Fibroblast of peridontal ligament (primary cell): ENCODE measurements around the gene PLCXD3.
A peak's percentile ranks its signal among the peaks of the same experiment; 100 is the strongest.

Experiments used
- DNase-seq: peaks from one replicate; pipeline ENCODE4 v3.0.0-alpha.2; 2010; ENCODE audit errors: extremely low read depth

PLCXD3 gene, protein sequence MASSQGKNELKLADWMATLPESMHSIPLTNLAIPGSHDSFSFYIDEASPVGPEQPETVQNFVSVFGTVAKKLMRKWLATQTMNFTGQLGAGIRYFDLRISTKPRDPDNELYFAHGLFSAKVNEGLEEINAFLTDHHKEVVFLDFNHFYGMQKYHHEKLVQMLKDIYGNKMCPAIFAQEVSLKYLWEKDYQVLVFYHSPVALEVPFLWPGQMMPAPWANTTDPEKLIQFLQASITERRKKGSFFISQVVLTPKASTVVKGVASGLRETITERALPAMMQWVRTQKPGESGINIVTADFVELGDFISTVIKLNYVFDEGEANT

DNA sequence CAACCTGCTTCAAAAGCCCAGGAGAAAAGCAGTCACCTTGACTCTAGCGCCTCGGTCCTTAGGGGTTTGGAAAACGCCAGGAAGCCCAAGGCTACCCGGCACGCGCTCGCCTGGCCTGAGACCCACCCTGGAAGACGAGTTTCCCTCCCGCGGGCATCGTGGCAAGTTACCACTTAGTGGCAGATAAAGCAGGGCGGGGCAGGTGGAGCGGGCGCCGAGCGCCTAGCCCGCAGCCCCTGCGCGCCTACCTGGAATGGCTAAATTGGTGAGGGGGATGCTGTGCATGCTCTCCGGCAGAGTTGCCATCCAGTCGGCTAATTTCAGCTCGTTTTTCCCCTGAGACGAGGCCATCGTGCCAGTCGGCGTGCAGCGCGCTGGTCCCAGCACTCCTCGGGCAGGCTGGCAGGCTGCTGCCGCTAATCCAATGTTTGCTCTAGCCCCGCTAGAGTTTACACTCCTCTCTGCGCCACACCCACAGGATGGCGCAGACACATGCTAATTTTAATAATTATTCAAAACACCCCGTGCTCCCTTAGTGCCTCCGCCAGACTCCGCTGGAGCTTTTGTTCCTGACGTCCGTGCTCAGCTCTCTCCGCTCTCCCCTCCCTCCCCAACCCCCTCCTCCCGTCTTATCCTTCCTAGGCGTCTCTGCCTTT is at the start of gene PLCXD3:
PLCXD3 (minus strand) TSS at position 426 of the 656 bp plus-strand sequence; CDS start at position 351, 75 bp downstream.
- no peak for DNase-seq

DNA sequence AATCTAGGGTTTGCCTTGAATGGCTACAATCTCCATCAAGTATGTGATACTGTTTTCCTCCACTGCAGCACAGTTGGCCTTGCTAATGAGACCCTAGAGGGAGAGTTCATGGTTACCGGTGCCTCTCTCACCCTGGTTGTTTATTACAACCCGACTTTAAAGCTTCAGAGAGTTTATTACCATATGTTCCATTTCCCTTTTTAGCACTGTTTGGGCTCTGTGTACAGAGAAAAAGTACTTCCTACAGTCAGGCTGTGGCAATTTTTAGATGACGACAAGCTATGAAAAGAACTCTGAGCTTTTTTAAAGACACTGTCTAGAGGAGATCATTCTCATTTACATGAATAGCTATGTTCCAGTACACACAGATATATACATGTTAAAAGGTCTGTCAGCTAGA is 48.8 kb upstream of the PLCXD3 start:
- no peak for DNase-seq

DNA sequence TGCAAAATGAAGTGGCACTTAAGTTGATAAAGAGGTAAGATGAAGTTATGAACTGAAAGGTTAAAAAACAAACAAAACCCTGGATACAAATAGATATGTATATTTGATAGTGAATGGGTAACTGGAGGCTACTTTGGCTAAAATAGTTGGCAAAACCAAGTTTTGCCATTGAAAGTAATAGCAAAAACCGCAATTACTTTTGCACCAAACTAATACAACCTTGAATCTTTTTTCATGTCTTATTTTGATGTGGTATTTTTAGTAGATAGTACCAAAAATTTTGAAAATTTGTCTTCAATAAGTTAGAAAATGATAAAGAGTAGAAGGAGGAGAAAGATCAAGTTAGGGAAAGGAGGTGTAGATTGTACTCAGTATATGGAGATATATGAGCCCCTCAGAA is 47.9 kb upstream of the PLCXD3 start:
- DNase-seq = no peak

DNA sequence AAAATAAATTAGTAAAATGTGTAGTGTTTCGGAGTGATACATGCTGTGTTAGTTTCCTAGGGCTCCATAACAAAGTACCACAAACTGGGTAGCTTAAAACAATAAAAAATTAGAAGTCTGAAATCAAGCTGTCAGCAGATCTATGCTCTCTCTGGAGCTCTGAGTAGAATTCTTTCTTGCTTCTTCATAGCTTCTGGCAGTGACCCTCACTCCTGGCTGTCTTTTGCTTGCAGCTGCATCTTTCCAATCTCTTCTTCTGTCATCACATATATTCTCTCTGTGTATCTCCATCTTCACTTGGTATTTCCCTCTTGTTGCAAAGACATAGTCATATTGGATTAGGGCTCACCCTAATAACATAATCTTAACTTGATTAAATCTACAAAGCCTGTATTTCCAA is 37.6 kb upstream of the PLCXD3 start:
- no peak for DNase-seq

DNA sequence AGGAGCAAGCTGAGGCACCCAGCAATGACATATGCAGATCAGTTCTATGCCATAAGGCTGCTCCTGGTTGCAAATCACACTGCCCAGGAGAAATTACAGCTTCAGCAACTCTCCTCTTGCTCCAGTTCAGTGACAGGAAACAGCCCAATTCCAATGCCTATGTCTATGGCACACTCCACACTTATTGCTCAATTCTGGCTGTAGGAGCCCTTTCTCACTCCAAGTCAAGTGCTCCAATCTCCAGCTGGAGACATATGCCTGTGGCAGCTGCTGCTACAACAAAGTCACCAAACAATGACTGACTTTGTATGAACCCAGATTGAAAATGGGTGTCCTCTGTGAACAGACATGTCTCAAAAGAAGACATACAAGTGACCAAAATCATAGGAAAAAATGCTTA is 31.8 kb upstream of the PLCXD3 start:
- DNase-seq = no peak

DNA sequence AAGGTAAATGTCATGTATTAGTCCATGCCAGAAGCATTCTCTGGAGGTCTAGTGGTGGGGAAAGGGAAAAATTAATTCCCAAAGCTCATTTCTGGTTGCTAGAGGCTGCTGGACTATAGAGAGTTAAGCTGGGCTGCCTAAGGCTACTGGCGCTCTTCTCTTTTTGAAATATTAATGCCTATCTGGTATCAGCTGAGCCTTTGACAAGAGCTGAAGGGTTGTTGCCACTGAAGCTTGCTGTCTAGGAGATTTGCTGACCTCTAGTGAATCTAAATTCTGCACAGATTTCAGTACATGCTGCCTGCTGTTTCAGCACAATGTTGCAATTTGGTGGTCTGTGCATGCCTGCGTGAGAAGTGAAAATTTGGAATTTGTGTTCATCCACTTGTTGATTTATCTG is 29.1 kb upstream of the PLCXD3 start:
- peak; percentile 5 for DNase-seq

DNA sequence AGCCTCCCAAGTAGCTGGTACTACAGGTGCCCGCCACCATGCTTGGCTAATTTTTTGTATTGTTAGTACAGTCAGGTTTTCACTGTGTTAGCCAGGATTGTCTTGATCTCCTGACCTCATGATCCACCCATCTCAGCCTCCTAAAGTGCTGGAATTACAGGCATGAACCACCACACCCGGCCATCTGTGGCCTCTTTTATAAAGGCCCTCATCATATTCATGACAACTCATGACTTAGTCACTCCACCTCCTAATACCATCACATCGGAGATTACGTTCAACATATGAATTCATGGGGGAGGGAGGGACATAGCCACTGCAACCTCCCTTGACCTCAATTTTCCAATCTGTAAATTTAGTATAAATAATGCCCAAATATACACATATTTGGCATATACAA is 27.2 kb upstream of the PLCXD3 start:
- DNase-seq = no peak

DNA sequence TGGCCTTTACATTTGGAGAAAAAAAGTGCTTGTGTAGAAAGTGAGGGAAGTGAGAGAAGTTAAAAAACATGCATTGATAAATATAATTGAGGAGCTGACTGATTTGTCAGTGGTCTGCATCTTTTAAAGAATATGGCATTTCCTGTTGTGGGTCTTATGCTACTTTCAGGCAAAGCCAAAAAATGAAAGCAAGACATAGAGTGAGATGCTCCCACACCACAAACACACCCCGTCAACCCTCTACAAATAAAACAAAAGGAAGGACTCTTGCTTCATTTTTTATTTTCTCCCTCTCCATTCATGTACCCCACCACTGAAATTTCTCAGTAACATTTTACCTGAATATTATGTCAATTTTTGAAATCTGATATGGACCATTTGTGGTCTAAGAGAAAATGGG is 22.1 kb upstream of the PLCXD3 start:
- no peak for DNase-seq

DNA sequence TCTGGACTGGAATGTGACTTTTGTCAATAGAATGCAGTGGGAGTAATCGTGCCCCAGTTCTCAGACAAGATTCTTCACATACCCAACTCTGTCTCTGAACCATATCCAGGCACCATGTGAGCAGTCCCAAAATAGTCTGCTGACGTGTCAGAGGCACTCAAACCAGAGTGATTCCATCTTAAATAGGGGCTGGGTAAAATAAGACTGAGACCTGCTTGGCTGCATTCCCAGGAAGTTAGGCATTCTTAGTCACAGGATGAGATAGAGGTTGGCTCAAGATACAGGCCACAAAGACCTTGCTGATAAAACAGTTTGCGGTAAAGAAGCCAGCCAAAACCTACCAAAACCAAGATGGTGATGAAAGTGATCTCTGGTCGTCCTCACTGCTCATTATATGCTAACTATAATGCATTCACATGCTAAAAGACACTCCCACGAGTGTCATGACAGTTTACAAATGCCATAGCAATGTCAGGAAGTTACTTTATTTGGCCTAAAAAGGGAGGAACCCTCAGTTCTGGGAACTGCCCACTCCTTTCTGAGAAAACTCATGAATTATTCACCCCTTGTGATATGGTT is 16.9 kb upstream of the PLCXD3 start:
- DNase-seq = peak; percentile 97

DNA sequence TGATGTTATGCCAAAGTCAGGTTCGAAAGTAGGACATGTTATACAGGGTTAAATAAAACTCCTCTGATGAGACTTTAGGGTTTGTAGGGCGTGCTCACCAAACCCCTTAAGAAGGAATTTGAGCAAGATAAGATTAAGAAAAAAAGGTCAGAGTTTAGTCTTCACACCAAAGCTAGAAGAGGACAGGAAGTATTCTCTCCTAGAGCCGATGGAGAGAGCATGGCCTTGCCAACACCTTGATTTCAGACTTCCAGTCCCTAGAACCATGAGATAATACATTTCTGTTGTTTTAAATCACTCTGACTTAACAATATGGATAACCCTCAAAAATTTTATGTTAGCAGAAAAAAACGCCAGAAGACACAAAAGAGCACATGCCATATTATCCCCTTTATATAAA is 16.3 kb upstream of the PLCXD3 start:
- DNase-seq = no peak

DNA sequence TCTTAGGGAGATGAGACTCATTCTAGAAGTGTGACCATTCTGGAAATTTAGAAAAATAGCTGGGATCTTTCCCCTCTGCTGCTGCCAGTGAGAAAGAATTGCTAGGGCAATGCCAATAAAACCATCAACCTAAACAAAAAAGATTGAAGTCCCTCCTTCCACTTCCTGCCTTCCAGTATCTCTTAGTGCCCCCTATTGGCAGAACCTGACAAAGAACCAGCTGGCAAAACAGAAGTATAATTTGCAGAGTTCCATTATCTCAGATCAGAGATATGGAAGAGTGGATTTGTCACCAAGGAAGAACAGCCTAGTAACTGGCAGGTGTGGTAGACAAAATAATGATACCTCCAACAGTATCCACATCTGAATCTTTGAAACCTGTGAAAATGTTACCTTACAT is 13.8 kb upstream of the PLCXD3 start:
- DNase-seq = peak; percentile 2

DNA sequence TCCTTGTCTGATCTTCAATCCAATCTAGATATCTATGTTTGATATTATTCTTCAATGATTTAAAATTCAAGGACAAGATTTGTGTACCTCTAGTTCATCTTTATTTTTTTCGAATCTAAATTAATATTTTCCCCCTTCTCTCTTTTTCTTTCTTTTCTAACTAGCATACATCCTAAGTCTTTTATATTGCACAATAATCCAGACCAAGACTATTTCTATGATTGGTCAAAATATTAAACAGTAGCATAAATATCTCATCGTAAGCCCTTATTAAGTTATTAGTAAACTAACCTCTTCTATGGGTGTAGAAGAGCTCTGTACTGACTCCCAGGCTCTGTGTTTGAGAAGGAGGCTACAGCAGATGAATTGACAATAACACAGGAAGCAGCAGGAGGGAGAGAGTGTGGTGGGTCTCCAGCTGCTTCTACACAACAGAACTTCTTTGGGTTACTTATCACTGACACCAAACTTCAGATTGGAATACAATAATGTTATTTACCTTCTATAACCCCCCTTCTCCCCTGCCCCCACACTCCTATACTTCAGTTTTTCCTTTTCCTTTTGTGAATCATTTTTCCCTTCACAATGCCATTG is 11.9 kb upstream of the PLCXD3 start:
- no peak for DNase-seq

DNA sequence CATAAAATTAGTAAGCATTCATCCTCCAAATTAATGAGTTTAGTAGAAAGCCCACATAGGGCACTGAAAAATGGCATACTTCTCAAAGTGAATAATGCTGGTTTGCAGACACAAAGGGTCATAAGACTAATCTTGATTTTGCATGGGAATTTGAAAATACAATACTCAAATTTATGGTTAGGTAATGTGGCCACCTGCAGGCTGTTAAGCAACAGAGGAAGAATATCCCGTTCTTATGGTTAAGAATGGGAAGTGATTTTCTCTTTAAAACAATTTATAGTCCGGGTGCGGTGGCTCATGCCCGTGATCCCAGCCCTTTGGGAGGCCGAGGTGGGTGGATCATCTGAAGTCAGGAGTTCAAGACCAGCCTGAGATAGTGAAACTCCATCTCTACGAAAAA is 9.4 kb upstream of the PLCXD3 start:
- peak; percentile 7 for DNase-seq

DNA sequence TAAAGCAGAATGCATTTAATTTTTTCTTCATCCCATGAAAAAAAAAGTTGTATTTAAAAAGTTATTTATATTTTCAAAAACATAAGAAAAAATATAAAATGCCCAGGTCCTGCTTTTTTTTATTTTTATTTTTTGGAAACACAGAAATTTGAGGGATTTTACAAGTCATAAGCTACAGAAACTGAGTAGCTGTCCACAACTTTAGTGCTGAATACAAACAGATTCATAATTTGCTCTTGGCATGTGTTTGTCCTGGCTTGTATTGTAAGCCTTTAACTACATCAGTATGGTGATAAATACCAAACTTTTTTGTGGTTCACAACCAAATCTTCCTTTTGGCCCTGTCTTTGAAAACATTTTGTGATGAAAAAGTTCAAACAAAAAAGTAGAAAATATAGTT is 7.5 kb upstream of the PLCXD3 start:
- DNase-seq = peak; percentile 46

DNA sequence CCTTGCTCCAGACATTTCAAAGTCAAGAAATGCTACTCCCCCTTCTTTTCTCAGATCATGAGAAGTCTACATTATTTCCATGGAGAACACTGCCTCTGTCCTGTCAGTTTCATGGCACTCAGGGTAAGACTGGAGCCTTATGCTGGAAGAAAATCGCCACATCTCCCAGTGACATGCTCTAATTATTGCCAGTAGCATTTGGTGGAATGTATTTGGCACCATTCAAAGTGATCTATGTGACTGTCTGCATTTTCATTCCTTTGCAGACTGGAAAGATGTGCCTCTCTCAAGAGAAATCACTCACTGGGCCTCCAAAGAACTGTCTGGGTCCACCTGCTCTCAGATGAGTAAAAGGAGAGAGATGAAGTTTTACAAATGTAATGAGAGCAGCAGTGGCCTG is 840 bp upstream of the PLCXD3 start:
- no peak for DNase-seq

DNA sequence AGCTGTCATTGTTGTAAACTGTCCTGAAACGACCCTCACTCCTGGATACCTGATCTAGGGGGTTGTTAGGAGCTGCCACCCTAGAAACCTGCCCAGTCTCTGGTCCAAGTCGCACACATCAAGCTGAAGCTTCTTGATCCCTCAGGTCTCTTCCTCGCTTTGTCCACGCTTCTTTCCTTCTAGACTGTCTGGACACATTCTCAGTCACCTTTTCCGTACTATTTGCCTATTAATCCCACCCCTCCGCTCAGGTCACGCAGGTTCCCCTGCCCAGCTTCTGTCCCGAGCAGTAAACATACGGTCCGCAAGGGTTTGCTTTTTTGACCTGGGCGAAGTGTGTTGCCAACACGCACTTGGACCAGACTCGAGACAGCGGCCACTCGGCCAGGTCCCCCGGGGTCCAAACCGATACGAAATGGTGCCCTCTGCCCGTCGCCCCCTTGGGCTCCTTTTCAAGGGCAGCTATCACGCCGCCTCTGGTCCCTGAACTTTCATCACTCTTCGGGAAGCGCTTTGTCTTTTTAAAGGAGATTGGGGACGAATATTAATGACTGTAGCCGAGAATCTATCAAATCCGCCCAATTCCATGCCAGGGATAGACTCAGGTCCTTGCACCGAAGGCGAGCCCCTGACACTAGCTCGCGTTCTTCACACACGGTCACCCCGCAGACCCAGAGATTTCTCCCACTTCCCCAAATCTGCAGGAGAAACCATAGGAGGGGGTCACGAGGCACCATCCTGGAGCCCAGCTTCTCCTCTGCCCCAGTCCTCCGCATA is 814 bp downstream of the PLCXD3 start:
- no peak for DNase-seq

DNA sequence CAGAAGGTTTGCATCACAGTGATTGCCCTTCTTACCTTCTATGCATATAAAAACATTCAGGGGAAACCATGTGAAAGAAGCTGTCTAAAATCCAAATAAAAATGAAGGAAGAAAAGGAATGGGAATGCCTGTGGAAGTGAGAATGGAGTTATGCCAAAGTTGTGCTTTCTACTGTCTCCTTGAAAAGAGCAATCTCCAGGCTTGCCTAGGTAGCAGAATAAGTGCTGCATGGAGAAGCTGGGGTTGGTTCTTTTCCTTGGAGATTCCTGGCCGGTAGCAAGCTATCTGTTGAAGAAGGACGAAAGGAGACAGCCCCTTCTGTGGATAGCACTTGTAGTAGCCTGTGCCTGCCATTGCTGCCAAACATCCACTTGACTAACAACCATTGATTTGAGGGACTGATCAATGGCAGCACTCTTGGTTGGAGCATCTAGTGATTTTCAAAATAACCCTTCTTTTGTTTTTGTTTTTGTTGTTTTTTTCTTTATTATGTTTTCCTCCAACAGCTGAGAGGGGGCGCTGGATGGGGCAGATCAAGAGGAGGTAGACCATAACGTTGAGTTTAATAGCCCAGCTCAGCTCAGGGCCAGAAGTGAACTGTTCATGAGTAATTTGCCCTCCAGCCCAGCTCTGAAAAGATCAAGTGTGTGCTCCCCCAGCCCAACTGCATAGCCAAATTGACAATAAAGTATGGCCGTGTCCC is 1.6 kb downstream of the PLCXD3 start:
- DNase-seq = no peak

DNA sequence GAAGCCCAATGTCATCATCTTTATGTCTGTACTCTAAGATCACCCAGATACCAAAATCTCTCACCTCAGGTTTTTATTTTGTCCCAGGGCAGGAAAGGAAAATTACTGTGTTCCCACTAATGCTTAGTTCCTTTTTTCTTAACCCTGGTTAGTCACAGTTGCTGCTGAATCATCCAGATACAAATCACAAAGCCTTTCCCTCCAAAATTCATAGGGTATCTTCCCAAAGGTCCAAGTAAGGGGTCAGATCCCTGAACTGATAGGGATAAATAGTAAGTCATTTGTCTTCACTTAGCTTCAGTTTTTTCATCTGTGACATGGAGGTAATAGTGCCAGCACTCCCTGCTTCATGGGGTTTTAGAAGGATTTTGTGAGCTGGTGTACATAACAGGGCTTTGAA is 2.2 kb downstream of the PLCXD3 start:
- no peak for DNase-seq

DNA sequence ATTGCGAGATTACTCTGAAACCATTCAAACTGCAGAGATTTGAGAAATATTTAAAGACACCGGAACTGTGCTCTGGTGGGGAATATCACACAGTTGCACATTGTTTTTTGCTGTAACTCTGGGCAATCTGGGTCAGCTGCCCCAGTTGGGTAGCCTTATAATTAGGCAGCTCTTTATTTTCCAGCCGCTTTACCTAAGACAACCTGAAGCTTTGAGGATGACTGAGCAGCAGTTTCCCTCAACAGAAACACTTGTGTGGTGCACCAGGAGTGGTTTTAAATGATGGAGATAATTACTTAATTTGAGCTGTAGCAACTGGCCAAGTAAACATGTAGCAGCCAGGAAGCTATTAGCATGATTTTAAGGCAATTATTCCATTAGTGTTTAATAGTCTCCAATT is 2.9 kb downstream of the PLCXD3 start:
- DNase-seq = no peak

DNA sequence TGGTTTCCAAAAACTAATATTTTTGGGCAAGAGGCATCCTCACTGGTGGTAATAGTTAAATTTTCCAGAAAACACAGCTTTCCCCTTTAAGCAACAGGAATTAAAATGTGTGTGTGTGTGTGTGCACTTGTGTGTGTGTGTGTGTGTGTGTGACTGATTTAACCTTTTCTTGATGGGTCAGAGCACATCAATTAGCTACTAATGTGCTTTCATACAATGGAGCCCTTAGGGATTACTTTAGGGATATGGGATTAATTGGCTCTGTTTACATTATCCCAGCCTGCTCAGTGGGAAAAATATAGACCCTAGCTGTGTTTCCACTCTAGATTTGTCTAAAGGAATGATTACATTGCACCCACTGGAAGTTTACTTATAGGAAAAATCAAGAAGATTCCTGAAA is 6.5 kb downstream of the PLCXD3 start:
- DNase-seq = no peak

DNA sequence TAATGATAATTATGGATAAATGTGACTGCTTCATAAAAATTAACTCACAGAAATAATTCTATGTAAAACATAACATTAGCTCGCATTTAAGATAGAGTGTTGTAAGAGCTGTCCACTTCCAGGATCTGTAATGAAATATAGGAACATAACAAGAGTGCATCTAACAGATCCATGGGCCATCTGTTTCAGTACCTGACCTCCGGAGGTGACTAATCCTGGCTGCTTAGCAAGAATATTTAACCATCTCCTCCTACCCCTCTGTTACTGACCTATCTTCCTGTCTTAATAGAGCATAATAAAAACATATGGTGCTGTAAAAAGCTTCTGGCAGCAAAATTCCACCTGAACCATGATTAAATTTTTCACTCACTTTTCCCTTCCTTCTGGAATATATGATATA is 7.1 kb downstream of the PLCXD3 start:
- no peak for DNase-seq
